Activated naive CD4-positive, alpha-beta T cell treated with anti-CD3 and anti-CD28 coated beads, Interleukin-2, amount 50 U/mL, for 24 hours (primary cell): Measurements from ENCODE around the gene PI16.
"Not testable (repeated sequence)": the region's sequence is repeated elsewhere in the genome, so short reads cannot be mapped to it uniquely, and the experiment has no call there.

ENCODE experiments used
- H3K27ac Mint-ChIP-seq: one replicate; pipeline ENCODE4 v1.8.0; 2021; ENCODE audit warnings: mild to moderate bottlenecking, mixed read lengths
- H3K27me3 Mint-ChIP-seq: one replicate; pipeline ENCODE4 v1.8.0; 2021; ENCODE audit warnings: mixed read lengths
- H3K36me3 Mint-ChIP-seq: one replicate; pipeline ENCODE4 v1.8.0; 2021; ENCODE audit warnings: mixed read lengths
- H3K4me1 Mint-ChIP-seq: one replicate; pipeline ENCODE4 v1.8.0; 2021; ENCODE audit warnings: mixed read lengths
- H3K4me3 Mint-ChIP-seq: one replicate; pipeline ENCODE4 v1.8.0; 2021; ENCODE audit warnings: mild to moderate bottlenecking, mixed read lengths
- H3K9me3 Mint-ChIP-seq: one replicate; pipeline ENCODE4 v1.8.0; 2021; ENCODE audit warnings: mixed read lengths

PI16 gene

GRCh38 chr6:36941561-36941960, 13.0 kb upstream of the PI16 start:
- not testable (repeated sequence) for H3K9me3 Mint-ChIP-seq, H3K27ac Mint-ChIP-seq, H3K4me1 Mint-ChIP-seq, H3K4me3 Mint-ChIP-seq, H3K27me3 Mint-ChIP-seq, H3K36me3 Mint-ChIP-seq

DNA sequence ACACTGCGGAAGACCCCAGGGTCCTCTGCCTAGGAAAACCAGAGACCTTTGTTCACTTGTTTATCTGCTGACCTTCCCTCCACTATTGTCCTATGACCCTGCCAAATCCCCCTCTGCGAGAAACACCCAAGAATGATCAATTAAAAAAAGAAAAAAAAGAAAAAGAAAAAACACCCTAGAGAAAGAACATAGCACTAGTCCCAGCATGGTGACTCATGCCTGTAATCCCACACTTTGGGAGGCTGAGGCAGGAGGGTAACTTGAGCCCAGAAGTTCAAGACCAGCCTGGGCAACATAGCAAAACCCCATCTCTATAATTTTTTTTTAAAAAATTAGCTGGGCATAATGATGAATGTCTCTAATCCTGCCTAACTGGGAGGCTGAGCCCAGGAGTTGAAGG, 12.2 kb upstream of the PI16 start:
- H3K4me3 Mint-ChIP-seq, H3K9me3 Mint-ChIP-seq, H3K27me3 Mint-ChIP-seq, H3K36me3 Mint-ChIP-seq, H3K27ac Mint-ChIP-seq, H3K4me1 Mint-ChIP-seq: not testable (repeated sequence)

DNA sequence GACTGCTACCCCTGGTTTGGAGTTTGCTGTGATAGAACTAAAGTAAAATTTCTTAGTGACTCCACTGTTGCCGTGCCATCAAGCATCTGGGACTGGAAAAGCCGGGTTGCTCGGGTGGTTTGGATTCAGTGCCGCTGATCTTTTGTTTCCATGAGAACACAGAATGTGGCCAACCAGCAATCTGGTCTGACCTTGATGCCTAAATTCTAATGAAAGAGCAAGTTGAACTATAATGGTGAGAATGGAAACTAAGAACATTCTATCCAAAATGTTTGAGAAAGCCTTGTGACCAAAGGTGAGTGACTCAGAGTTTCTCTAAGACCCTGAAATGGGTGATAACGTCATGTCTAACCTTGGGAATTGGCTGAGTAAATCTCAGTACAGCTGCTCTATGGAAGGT, 9.9 kb upstream of the PI16 start:
- Mint-ChIP-seq H3K4me3 (no peak overlapping the region), H3K27ac (no peak overlapping the region), H3K9me3 (no peaks in the 10 kb centered on the region), H3K4me1 (peaks cover 14% of the 10 kb centered on the region), H3K36me3 (no peaks in the 10 kb centered on the region), H3K27me3 (no peaks in the 10 kb centered on the region)

DNA sequence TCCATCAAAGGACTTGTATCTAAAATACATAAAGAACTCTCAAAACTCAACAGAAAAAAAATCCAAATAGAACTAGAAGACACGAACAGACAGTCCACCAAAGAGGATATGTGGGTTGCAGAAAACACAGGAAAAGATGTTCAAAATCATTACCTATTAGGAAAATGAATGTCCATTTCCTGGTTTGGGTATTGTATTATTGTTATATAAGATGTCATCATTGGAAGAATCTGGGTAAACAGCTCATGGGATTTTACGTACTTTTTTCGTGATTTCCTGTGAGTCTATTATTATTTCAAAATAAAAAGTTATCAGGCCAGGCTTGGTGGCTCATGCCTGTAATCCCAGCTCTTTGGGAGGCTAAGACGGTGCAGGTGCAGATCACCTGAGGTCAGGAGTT, 9.2 kb upstream of the PI16 start:
- Mint-ChIP-seq H3K36me3 (no peaks in the 10 kb centered on the region), H3K4me1 (peaks cover 19% of the 10 kb centered on the region), H3K4me3 (no peak overlapping the region), H3K27ac (no peak overlapping the region), H3K9me3 (no peaks in the 10 kb centered on the region), H3K27me3 (no peaks in the 10 kb centered on the region)

DNA sequence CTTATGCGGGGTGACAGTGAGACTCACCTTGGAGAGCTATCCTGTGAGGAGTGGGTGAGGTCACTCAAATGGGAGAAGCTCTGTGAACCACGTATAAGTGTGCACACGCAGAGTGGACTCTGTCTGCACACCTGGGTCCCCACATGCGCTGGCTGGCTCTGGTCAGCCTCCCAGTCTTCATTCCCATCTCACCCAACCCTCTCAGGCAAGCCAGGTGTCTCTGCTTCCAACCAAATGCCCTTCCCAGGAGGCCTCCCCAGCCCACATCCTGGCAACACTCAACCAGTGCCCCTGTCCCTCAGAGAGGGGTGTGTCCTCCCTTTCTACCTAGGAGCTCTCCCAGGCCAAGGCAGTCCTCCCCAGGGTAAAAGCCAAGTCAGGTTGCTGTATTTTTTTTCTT, 8.0 kb upstream of the PI16 start:
- no peak overlapping the region for H3K27ac Mint-ChIP-seq
- H3K27me3 Mint-ChIP-seq, result no peaks in the 10 kb centered on the region
- peaks cover 19% of the 10 kb centered on the region for H3K4me1 Mint-ChIP-seq
- H3K4me3 Mint-ChIP-seq, result no peak overlapping the region
- H3K36me3 Mint-ChIP-seq, result no peaks in the 10 kb centered on the region
- no peaks in the 10 kb centered on the region for H3K9me3 Mint-ChIP-seq

DNA sequence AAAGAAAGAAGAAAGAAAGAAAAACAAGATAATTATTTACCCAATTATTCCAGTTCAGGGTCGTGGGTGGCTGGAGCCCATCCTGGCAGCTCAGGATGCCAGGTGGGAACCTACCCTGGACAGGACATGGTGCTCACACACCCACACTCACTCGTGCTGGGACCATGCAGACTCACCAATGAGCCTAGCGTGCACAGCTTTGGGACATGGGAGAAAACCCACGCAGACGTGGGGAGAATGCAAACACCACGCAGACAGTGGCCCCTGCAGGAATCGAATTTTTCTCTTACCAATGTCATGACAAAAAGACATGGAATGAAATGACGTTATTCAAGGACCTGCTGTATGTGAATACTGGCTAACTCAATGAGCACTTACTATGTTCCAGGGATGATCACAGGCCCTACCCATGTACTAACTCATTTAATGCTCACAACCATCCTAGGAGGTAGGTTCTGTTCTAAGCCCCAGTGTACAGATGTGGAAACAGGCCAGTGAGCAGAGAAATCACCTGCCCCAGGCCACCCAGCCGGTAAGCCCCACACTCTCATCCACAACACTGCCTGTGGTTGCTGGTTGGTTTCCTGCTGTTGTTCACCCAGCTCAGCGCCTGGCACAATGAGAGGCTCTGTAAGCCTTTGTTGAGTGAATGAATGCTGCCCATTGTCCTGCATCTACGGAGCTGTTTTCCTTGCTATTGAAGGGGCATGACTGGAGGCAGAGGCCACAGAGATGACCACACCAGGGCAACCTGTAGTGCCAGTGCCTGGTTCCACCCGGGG, 6.8 kb upstream of the PI16 start:
- Mint-ChIP-seq H3K4me3 (no peak overlapping the region), H3K9me3 (no peaks in the 10 kb centered on the region), H3K36me3 (no peaks in the 10 kb centered on the region), H3K4me1 (peaks cover 19% of the 10 kb centered on the region), H3K27ac (no peak overlapping the region), H3K27me3 (no peaks in the 10 kb centered on the region)

DNA sequence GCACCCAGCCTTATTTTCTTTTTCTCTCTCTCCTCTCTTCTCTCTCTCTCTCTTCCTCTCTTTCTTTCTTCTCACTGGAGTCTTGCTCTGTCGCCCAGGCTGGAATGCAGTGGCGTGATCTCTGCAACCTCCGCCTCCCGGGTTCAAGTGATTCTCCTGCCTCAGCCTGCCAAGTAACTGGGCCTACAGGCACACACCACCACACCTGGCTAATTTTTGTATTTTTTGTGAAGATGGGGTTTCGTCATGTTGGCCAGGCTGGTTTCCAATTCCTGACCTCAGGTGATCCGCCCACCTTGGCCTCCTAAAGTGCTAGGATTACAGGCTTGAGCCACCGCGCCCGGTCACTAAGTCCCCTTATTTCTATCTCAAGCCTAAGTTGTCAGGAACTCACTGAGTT, 5.5 kb upstream of the PI16 start:
- H3K9me3 Mint-ChIP-seq, H3K27me3 Mint-ChIP-seq, H3K36me3 Mint-ChIP-seq, H3K27ac Mint-ChIP-seq, H3K4me3 Mint-ChIP-seq: not testable (repeated sequence)
- peaks cover 27% of the 10 kb centered on the region for H3K4me1 Mint-ChIP-seq

- Mint-ChIP-seq H3K36me3 (no peaks in the 10 kb centered on the region), H3K4me3 (no peak overlapping the region)
These were observed 4.9 kb upstream of the PI16 start for GRCh38 chr6:36949636-36950035.

DNA sequence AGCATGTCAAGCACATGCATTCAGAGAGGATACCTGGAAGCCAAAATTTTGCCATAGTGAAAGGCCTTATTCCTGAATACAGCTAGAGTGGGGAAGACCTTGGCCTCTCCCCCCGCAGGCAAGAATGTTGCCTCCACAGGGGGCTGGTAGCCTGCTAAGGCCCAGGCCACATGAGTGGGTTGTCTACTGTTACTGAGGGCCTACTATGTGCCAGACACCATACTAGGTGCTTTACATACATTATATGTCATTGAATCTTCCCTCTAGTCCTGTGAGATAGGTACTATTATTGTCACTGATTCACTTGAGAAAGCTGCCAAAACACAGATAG, 642 bp upstream of the PI16 start:
- peak overlapping the region; percentile 50 for H3K4me3 Mint-ChIP-seq
- no peak overlapping the region for H3K27ac Mint-ChIP-seq

More at GRCh38 chr6:36949636-36950035, 4.9 kb upstream of the PI16 start:
- Mint-ChIP-seq H3K27ac (peak overlapping the region; percentile 38), H3K4me1 (peaks cover 33% of the 10 kb centered on the region), H3K9me3 (no peaks in the 10 kb centered on the region), H3K27me3 (no peaks in the 10 kb centered on the region)

GRCh38 chr6:36955136-36955535, 598 bp downstream of the PI16 start:
- Mint-ChIP-seq H3K27ac (peak overlapping the region; percentile 31), H3K9me3 (no peaks in the 10 kb centered on the region), H3K4me3 (peak overlapping the region; percentile 12), H3K36me3 (no peaks in the 10 kb centered on the region), H3K4me1 (peaks cover 34% of the 10 kb centered on the region), H3K27me3 (no peaks in the 10 kb centered on the region)

More for the DNA sequence above, 642 bp upstream of the PI16 start:
- Mint-ChIP-seq H3K4me1 (peaks cover 39% of the 10 kb centered on the region), H3K36me3 (no peaks in the 10 kb centered on the region), H3K9me3 (no peaks in the 10 kb centered on the region), H3K27me3 (no peaks in the 10 kb centered on the region)

DNA sequence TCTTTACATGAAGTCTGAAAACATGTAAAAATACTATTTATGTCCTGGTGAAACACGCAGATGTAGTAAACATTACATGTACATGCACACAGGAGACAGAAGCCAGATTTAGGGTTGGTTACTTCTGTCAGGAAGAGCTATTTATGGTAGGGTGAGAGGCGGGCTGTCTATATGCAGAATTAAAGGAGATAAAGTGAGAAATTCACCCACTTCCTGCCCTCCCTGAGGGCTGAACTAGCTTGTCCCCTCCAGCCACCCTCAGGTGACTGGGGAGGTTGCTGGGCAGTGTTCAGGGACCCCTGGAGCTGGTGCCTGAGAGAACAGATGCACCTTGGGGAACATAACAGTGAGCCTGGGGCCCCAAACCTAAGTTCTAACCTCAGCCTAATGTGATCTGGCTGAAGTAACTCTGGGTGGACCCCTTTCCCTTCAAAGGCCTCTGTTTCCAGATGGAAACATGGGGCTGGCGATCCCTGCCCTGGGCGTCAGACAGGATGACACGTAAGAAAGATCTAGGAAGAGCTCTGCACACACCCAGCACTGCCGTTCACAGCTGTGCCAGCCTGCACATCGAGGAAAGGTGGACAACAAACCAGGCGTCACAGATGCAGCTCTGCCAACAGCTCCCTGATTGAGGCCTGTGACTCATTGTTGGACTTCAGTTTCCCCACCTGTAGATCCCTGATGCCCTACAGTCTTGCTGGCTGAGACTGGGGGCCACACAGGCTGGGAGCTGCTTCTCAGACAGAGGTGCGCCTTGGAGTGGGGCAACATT, 1.3 kb downstream of the PI16 start:
- H3K27ac Mint-ChIP-seq, result peak overlapping the region; percentile 14
- no peaks in the 10 kb centered on the region for H3K27me3 Mint-ChIP-seq
- H3K36me3 Mint-ChIP-seq, result no peaks in the 10 kb centered on the region
- H3K4me1 Mint-ChIP-seq, result peaks cover 36% of the 10 kb centered on the region
- H3K4me3 Mint-ChIP-seq, result peak overlapping the region; percentile 12
- no peaks in the 10 kb centered on the region for H3K9me3 Mint-ChIP-seq

DNA sequence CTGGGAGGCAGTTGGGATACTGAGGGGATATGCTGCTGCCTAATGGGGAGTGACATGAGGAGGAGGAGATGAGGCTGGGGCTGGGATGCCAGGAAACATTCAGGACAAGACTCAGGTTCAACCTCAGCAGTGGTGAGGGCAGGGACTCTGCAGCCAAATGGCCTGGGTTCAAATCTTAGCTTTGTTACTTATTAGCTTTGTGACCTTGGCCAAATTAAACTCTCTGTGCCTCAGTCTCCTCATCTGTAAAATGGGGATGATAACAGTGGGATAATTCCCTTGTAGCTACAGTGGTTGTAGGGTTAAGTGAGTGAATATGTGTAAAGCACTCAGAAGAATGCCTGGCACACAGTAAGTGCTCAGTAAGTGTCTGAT, 1.9 kb downstream of the PI16 start:
- H3K4me1 Mint-ChIP-seq, result peaks cover 42% of the 10 kb centered on the region
- H3K9me3 Mint-ChIP-seq, result no peaks in the 10 kb centered on the region
- H3K36me3 Mint-ChIP-seq, result no peaks in the 10 kb centered on the region
- H3K27ac Mint-ChIP-seq, result no peak overlapping the region
- no peaks in the 10 kb centered on the region for H3K27me3 Mint-ChIP-seq
- H3K4me3 Mint-ChIP-seq, result no peak overlapping the region

- no peak overlapping the region for H3K4me3 Mint-ChIP-seq
- no peak overlapping the region for H3K27ac Mint-ChIP-seq
- no peaks in the 10 kb centered on the region for H3K27me3 Mint-ChIP-seq
- peaks cover 44% of the 10 kb centered on the region for H3K4me1 Mint-ChIP-seq
- H3K9me3 Mint-ChIP-seq, result no peaks in the 10 kb centered on the region
- no peaks in the 10 kb centered on the region for H3K36me3 Mint-ChIP-seq
These were observed 3.3 kb downstream of the PI16 start for GRCh38 chr6:36957773-36958271.

GRCh38 chr6:36958775-36959554, 4.4 kb downstream of the PI16 start:
- Mint-ChIP-seq H3K9me3 (no peaks in the 10 kb centered on the region), H3K27ac (no peak overlapping the region), H3K27me3 (no peaks in the 10 kb centered on the region), H3K4me1 (peaks cover 49% of the 10 kb centered on the region), H3K4me3 (no peak overlapping the region), H3K36me3 (no peaks in the 10 kb centered on the region)

- Mint-ChIP-seq H3K4me1 (peaks cover 45% of the 10 kb centered on the region), H3K4me3 (no peak overlapping the region), H3K9me3 (no peaks in the 10 kb centered on the region), H3K27ac (no peak overlapping the region), H3K36me3 (no peaks in the 10 kb centered on the region), H3K27me3 (no peaks in the 10 kb centered on the region)
These were observed 5.2 kb downstream of the PI16 start for GRCh38 chr6:36959555-36960250.
